ENCODE results near the gene MEGF6.

DNA sequence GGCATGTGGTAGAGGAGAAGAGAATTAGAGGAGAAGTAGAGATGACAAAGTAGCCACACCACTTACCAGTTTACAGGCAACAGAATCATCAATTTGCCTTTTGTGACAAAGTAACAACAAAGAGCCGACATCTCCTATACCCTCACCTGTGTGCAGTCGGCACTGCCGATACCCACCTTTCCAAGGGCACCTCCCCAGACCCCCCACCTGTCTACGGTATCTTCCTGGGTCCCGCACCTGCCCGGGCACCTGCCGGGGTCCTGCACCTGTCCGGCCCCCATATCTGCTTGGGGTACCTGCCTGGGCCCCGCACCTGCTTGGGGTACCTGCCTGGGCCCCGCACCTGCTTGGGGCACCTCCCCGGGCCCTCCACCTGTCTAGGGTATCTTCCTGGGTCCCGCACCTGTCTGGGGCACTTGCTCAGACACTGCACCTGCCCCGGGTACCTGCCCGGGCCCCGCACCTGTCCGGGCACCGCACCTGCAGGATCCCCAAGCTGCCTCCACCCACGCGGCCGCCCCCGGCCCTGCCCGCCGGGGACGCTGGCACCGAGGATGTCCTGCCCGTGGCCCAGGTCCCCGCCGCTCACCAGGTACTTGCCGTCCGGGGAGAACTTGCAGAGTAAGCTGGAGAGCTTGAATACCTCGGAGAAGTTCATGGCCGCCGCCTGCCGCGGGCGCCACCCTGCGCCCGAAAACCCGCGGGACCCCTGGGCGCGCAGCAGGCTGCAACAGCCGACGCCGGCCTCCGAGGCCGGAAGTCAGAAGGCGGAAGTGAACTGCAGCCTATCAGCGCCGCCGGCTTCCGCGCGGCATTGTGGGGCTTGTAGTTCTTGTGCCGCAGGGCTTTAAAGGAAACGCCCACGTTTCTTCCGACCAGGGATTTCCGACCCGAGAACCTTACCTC is 38.3 kb upstream of the MEGF6 start, which contains the start of gene WRAP73:
- TF ChIP-seq HDAC2 (IDR thresholded peaks at IDR 0.05; ENCODE audit: borderline replicate concordance in 1 of 2, low read depth in 2 of 2, low read length in 2 of 2): 0 out of 4 replicates have a peak, but pooled peaks of 1 of the 2 experiments have one; percentile 51
- no peak for TF ChIP-seq CTCF (IDR thresholded peaks at IDR 0.05; ENCODE audit: control extremely low read depth in 1 of 3, insufficient read depth in 1 of 3, low read depth in 1 of 3, low read length in 3 of 3)
- TF ChIP-seq EZH2 (IDR thresholded peaks at IDR 0.05; ENCODE audit: low read depth, low read length, severe bottlenecking): no peak
- TF ChIP-seq POLR2A (IDR thresholded peaks at IDR 0.05; ENCODE audit: control extremely low read depth in 1 of 2, low read depth in 2 of 2, low read length in 2 of 2): no peak; a peak in 1 of 3 replicates
- peak; percentile 87 for TF ChIP-seq SIX5 (IDR thresholded peaks at IDR 0.05; ENCODE audit: low read depth, low read length)
- TF ChIP-seq JUND (IDR thresholded peaks at IDR 0.05; ENCODE audit: low read length): no peak
- peak; percentile 25; the same call in 1 of the 2 replicates for TF ChIP-seq TAF1 (IDR thresholded peaks at IDR 0.05; ENCODE audit: low read depth, low read length)
- TF ChIP-seq HDAC6 (IDR thresholded peaks at IDR 0.05; ENCODE audit: low read depth, low read length): no peak
- TF ChIP-seq, protein P1, sequence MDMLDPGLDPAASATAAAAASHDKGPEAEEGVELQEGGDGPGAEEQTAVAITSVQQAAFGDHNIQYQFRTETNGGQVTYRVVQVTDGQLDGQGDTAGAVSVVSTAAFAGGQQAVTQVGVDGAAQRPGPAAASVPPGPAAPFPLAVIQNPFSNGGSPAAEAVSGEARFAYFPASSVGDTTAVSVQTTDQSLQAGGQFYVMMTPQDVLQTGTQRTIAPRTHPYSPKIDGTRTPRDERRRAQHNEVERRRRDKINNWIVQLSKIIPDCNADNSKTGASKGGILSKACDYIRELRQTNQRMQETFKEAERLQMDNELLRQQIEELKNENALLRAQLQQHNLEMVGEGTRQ (IDR thresholded peaks at IDR 0.05; ENCODE audit: low read length): no peak
- TF ChIP-seq RBBP5 (IDR thresholded peaks at IDR 0.05; ENCODE audit: borderline replicate concordance, low read depth, low read length): 0 out of 2 replicates have a peak, but pooled peaks have one; percentile 52
- no peak for TF ChIP-seq CHD1 (IDR thresholded peaks at IDR 0.05; ENCODE audit: low read depth, low read length)
- peak; percentile 83 for TF ChIP-seq KDM4A (IDR thresholded peaks at IDR 0.05; ENCODE audit: low read depth, low read length, severe bottlenecking)

Measured in H1 (cell line).